HG03039 (cell line): ENCODE results near the gene MMEL1.

ENCODE experiments used
- ATAC-seq: cut with Tn5 transposase; IDR thresholded peaks from one replicate; pipeline ENCODE4 v1.9.1; 2021; ENCODE audit warnings: mild to moderate bottlenecking, moderate library complexity; ENCODE audit not compliant: unreplicated experiment

MMEL1 gene

DNA sequence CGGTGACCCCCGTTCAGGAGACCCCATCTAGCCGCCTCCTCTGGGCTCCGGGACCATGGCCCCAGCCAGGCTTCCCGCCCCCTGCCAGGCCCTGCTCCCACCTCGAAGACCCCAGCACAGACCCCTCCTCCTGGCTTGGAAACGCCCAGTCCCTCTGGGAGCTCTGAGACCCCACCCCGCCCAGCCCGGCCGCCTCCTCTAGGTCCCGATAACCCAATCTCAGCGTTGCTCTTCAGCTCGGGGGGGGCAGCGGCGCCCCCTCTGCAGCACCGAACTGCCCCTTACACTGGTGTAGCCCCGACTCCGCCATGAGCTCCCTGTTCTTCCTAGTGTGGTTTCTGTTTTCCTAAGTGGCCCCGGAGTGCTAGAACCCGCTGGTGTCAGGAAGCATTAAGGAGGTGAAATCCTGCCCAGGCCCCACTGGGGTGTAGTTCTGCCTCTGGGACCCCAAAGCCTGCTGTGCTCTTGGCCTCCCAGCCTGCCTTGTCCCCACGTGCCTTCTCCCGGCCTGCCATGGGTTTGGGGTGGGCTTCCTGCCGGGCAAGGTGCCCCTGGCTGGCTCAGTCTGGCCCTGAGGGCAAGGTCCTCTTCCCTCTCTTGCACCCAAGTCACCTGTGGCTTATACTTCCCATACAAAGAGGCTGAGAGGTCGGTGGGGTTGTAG lies 10.7 kb upstream of the MMEL1 start:
- ATAC-seq, result no peak

DNA sequence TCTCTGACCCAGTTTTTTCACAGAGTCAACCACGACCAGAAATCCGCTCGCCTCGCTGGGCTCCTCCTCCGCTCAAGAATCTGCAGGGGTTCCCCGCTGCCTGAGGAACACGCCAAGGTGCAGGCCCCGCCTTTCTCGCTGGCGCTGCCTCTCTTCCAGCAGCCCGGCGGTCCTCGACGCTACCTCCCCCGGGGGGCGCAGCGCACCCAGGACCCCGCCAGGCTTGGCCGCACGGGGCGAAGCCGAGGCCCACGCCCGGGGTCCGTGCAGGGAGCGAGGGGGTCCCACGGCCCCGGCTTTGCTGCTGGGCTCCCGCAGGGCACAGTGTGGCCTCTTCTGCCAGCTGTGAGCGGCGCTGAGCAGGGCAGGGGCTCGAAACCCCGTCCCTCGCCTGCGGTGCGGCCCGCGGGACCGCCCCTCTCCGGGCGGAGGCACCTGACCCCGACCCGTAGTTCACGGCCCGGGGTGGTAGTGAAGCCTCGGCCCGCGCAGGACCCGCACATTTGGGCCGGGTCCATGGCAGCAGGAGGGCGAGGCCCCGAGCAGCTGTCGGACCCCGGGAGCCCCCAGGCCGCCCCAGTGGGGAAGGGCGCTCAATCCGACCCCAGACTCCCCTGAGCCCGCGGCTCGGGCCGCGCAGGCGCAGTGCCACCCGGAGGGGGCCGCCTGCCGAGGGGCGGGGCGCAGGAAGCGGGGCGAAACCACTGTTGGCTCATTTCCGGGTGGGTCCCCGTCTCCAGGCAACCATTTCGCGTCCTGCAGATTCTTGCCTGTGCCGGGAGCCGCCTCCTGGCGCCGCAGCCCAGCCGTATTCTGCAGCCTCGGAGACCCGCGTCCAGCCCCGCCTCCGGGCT lies 10.0 kb upstream of the MMEL1 start:
- peak; percentile 63 for ATAC-seq

DNA sequence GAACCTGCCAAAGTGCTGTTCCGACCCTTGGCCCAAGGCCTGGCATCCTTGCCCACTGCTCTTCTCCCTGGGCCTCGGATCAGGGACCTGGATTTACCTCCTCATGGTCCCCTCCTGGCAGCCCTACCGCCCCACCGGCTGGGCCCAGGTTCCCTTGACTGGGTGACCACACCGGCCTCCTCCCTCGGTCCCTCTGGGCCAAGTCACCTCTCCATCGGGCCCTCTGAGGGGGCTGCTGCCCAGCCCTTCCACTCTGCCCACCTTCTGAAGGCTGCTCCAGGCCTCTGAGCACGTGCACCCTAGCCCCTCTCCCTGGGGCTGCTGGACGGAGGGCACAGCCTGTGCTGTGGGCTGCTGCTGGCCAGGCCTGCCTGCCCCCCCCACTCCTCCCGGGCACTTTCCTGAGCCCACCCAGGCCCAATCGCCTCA lies 9.3 kb upstream of the MMEL1 start:
- ATAC-seq, result no peak

DNA sequence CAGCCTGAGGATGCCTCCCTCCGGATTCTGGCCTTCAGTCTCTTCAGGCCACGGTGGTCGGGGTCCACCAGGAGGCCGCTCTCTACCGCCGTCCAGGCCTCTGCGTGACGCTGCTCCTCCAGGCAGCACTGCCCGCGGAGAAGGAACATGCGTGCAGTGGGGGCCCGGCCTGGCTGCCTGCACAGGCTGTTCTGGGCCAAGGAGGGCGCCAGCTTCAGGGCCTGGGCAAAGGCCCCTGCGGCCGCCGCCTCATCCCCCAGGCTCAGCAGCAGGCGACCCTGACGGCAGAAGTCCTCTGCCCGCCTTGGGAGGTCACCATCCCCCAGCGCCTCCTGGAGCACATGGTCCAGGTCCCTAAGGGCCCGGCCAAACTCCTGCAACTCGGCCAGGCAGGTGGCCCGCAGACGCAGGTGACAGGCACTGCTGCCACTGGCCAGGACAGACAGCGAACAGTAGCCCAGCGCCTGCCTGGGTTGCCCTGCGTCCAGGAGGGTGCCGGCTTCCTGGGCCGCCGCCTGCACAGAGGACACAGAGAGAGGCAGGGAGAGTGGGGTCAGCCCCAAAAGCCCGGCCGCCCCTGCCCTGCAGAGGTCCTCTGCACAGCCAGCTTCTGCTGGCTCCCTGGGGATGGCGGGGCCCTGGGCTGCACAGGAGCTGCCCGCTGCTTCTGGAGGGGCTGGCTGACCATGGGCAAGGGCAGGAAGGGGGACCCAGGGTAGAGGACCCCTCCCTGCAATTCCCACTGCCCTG lies 8.7 kb upstream of the MMEL1 start:
- no peak for ATAC-seq

DNA sequence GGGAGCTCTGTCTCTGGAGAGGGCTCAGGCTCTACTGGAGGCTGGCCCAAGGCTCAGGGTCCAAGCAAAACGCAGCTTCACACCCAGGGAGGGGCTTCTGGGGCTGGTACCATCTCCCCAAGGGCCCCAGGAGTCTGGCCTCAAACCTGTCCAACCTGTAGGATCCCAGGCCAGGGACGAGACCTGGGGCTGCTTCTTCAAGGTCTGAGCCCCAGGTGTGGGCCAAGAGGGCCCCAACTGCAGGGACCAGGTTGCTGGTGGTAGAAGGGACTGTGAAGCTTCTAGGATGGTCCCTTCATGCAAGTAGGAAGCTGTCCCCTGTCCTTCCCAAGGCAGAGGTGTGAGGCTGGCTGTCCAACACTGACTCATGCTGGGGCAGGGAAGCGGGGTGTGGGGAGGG lies 7.8 kb upstream of the MMEL1 start:
- no peak for ATAC-seq

DNA sequence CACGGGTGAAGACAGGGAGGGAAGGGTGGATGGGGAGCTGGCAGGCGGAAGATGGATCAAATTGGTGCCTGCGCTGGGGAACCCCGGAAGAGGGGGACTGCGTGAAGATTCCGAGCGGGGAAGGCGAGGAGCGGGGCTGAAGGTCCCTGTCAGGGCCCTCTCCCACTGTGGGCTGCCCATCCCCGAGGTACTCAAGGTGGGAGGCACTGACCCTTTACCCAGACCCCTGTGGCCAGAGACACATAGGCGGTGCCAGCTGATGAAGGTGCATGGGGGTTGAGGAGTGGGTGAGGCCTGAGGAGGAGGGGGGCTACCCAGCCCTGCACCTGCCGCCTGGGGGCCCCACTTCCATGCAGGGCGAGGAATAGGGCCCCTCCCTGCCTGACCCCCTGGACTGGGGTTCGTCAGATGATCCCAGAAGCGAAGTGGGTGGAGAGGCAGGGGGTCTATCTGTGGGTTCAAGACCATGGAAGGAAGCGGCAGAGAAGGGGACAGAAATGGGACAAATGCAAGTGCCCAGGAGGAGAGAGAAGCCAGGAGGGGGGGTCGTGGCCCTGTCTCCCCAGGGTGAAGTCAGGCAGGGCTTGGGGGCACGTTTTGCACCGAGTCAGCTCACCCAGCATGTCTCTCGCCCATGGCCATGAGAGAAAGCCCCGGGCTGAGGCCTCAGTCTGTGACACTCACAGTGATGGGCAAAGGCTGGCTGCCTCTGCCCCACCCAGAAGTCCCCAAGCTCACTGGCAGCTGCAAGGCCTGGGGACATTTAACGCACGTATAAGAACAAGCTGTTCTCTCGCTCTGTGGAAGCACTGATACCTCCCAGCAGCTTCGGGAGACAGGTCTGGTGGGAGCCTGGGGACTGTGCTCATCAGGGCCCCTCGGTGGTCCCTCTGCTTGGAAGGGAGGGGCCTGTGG lies 7.0 kb upstream of the MMEL1 start:
- no peak for ATAC-seq

DNA sequence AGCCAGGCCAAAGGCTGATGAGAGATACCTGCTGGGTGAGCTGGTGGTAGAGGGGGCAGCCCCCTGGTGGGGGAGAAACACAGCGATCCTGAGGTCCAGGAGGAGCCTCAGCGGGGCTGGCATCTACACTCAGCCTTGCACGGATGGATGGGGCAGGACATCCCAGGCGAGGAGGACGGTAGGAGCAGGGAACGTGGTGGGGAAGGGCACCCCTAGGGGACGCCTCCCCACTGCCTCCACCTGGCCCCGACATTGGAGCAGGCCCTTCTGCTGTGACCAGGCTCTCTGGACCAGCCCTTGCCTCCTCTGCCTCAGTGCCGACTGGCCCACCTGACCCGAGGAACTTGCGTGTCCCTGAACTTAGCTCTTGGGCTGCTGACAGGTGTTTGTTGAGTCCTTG lies 6.4 kb upstream of the MMEL1 start:
- no peak for ATAC-seq

DNA sequence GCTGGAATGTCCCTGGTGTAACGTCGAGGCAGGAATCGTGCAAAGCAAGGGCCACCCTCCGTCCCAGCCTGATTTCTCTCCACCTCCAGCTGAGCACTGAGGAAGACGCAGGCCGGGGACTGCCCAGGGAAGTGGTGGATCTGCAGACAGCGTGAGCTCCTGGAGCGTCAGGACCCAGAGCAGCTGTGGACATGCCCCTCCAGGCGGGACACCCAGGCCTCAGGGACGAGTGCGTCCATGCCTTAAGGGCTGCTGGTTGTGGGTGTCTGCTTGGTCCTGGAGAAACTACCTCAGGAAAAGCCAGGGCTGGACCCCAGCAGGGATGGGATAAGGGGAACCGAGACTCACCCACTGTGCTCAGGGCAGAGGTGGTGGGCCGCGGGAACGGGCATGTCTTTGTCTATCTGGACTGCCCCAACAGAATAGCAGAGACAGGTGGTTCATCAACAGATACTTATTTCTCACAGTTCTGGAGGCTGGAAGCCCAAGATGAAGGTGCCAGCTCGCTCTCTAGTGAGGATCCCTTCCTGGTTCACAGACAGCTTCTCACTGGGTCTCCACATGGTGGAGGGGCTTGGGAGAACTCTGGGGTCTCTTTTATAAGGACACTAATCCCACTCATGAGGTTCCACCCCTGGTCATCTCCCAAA lies 5.8 kb upstream of the MMEL1 start:
- no peak for ATAC-seq

DNA sequence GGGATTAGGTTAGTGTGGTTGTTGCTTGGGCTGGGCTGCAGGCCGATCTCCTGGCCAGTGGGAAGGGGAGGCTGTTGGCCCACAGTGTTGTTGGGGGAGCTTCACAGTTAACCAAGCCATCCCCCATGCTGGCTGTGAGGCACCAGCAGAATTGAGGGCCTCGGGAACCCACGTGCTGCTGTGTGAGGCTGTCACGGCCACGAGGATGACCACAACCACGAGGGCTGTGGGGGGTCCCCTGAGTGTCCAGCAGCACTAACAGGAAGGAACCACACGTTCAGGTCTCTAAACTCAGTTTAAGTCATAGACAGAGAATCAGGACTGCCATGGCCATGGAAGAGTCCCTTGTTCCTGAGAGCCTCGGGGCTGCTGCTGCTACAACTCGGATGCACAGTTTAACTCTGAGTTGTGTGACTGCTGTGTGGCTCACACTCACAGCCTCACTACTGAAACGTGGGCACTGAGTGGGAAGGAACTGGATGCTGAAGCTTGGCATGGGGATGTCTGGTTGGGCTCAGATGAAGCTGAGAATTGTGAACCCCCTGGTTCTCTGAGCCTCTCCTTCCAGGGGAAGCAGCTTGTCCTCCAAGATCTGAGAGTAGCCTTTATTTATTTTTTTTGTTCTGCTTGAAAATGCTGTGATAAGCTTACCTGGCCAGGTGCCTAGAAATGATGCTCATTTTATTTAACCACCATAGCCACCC lies 4.8 kb upstream of the MMEL1 start:
- ATAC-seq, result no peak

DNA sequence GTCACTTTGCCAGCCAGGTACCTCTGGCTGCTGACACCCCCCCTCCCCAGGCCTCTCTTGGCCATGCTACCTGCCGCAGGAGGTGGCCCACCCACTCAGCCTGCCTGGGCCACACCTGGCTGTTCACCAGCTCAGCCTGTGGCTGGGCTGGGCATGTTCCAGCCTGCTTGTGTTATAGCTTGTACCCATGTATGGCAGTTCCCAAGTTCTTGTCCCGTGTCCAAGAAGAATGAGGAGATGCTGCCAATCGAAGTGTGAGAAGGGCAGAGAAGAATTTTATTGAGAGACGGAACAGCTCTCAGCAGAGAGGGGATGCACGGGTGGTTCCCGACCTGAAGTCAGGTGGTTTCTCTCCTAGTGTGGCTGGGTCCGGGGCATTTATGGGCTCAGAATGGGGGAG lies 3.9 kb upstream of the MMEL1 start:
- no peak for ATAC-seq

DNA sequence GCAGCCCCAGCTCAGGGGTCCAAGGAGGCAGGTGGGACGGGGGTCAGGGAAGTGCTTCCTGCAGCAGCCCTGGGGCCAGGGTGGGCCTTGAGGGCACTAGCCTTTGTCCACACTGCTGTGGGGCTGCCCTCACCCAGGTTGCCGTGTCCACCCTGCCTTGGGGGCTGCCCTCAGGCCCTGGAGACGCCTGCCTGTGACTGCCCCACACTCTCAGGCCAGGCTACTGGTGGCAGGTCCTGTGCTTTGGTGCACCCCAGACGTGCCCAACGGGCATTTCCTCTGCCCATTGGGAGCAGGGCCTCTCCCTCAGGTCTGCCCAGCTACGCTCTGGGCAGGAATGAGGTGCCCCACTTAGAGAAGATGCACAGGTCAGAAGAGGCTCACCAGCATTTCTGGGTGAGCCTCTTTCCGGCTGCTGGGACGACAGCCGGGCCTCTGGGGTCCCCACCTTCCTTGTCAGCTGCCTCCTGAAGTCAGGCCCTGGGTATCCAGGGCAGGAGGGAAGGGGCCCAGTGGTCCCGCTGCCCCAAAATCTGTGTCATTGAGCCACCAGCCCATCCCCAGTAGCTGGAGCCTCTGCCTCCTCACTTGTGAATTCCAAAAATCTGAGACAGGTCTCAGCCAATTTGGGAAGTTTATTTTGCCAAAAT lies 2.7 kb upstream of the MMEL1 start:
- no peak for ATAC-seq

DNA sequence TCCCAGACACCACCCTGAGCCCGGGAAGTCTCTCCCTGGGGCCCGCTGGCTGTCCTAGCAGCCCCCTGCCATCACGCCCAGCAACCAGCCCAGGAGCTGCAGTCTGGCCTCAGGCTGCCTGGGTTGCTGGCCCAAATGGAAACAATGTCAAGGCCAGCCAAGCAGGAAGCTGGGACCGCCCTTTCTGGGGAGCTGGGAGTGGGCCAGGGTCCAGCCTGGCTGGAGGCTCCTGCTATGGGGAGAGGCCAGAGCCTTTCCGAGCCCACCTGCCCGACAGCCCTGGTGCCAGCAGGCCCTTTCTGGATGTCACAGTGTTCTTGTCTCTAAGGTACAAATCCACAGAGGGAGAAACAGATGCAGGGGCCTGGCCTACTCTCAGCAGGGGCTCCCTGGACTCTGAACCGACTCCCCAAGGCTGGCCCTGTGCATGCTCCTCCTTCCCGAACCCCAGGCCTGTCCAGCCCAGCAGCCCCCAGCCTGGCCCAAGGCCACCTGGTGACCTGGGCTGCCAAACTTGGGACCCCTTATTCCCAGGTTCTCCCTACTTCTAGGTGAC lies 1.2 kb upstream of the MMEL1 start:
- no peak for ATAC-seq

DNA sequence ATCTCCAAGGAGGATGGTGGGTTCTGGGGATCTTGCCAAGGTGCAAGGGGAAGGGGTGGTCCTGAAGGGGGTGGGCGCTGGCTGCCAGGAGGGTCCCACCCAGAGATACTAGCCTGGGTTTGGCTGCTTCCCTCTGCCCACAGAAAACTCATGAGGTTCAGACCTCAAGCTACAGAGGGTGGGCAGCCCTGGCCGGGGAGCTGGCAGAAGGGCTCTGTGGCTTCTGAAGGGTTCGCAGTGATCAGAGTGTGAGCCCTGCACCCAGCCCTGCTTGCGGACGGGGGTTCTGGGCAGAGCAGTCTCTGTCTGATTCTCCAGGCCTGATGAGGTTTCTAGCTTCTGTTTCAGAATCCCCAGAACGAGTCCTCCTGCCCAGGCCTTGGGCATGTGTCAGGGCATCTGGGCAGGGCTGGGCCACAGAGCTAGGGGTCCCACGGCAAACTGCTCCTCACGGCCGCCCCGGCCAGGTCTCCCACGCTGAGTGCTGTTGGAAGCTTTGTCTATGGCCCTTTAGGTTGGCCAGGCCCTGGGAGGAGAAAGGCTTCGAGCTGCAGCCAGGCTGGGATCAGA lies 635 bp upstream of the MMEL1 start:
- no peak for ATAC-seq

DNA sequence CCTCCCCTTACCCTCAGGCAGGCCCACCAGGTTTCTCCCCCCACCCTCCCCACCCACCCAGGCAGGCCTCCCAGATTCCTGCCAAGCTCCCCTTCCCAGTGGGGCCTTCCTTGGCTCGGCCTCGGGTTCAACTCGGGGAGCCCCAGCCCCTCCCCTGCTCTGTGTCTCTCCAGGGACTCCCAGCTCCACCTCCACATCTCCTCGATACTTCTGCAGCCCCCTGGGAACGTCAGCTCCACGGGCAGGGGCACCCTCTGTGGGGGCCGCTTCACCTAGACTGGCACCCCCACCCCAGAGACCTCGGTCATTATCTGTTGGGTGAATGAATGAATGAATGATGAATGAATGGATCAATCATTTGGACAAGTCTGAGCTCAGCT lies 775 bp downstream of the MMEL1 start:
- ATAC-seq, result no peak

DNA sequence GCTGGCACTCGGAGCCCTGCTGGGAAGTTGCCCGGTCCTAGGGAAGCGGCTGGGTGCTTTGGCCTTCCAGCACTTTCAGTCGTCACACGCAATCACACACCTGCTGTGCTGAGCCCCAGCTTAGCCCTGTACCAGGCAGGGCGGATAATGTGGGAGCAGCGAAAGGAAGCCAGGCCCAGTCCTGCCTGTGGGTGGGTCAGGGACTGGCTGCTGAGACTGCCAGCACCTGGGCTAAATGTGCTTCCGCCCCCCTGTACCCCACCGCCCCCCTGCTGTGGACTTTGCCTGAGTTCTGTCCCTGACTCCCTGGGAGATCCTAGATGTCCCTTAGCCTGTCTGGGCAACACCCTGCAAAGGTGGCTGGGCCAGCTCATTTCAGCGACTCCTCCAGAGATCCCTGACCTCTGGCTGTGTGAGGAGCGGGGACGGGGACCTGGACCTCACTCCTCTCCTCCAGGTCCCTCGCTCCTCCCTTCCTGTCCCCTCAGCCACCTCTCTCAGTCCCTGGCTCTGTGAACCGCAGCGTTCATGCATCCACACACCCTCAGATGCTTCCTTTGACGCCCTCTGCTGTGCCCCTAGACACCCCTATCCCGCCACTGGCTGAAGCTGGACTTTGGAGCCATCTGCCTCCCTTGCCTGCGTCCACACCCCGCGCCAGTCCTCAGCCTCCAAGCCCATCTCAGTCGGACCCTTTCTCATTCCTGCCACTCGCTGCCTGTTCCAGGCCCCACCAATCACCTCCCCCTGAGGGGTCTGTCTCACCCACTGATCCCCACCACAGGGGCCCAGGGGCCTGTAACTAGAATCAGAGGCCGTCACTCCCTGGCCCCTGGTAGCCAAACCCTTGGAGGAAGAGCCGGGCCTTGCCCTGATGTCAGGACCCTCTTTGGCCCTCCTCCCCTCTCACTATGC lies 1.4 kb downstream of the MMEL1 start:
- ATAC-seq, result no peak

DNA sequence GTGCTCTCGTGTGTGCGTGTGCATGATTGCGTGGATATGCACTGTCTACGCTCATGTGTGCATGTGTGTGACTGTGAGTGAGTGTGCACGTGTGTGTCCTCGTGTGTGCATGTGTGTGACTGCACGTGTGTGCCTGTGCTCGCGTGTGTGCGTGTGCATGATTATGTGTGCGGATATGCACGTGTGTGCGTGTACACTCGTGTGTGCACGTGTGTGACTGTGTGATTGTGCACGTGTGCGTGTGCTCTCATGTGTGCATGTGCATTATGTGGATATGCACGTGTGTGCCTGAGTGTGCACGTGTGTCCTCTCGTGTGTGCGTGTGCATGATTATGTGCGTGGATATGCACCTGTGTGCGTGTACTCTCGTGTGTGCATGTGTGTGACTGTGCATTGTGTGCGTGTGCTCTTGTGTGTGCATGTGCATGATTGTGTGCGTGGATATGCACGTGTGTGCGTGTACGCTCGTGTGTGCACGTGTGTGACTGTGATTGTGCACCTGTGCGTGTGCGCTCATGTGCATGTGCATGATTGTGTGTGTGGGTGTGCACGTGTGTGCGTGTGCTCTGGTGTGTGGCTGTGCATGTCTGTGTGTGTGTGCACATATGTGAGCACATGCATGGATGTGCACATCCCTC lies 2.2 kb downstream of the MMEL1 start:
- ATAC-seq, result no peak
